Hepatocyte (in vitro differentiated cells): ENCODE measurements around the gene KLHL7. TPM values are rescaled to one million over a fixed set of nuclear protein-coding genes. Genes with fewer than 3 reads are reported as not detected.

Source experiments
- DNase-seq: peaks from one replicate; pipeline ENCODE4 v3.0.0-alpha.2; 2016; ENCODE audit warnings: low spot score
- H2AFZ ChIP-seq: fragments of 200-600 bp; sonication (generic); 2 replicates; pipeline ENCODE4 v1.6.0; 2016; ENCODE audit warnings: antibody characterized with exemption, mild to moderate bottlenecking
- H3K27ac ChIP-seq: fragments of 200-600 bp; sonication (generic); 2 replicates; pipeline ENCODE4 v1.5.1; 2016; ENCODE audit warnings: mild to moderate bottlenecking
- H3K27me3 ChIP-seq: fragments of 200-600 bp; sonication (generic); 2 replicates; pipeline ENCODE4 v1.6.1; 2016
- H3K36me3 ChIP-seq: fragments of 200-600 bp; sonication (generic); replicated peaks from 2 replicates; pipeline ENCODE4 v1.5.1; 2016; ENCODE audit warnings: low read depth; ENCODE audit not compliant: insufficient read depth
- H3K4me1 ChIP-seq: fragments of 200-600 bp; sonication (generic); 2 replicates; pipeline ENCODE4 v1.5.1; 2016; ENCODE audit warnings: mild to moderate bottlenecking, moderate library complexity; ENCODE audit not compliant: insufficient read depth
- H3K4me2 ChIP-seq: fragments of 200-600 bp; sonication (generic); 2 replicates; pipeline ENCODE4 v1.6.0; 2016
- H3K4me3 ChIP-seq: fragments of 200-600 bp; sonication (generic); 2 replicates; pipeline ENCODE4 v1.5.1; 2016; ENCODE audit warnings: mild to moderate bottlenecking
- H3K79me2 ChIP-seq: fragments of 200-600 bp; sonication (generic); 2 replicates; pipeline ENCODE4 v1.6.0; 2017; ENCODE audit warnings: mild to moderate bottlenecking
- H3K9me2 ChIP-seq: fragments of 200-600 bp; sonication (generic); replicated peaks from 2 replicates; pipeline ENCODE4 v1.6.0; 2017; ENCODE audit warnings: mild to moderate bottlenecking; ENCODE audit not compliant: insufficient read depth
- H3K9me3 ChIP-seq: fragments of 200-600 bp; sonication (generic); 2 replicates; pipeline ENCODE4 v1.5.1; 2016; ENCODE audit warnings: low read depth, mild to moderate bottlenecking
- H4K20me1 ChIP-seq: fragments of 200-600 bp; sonication (generic); 2 replicates; pipeline ENCODE4 v1.6.0; 2016; ENCODE audit warnings: mild to moderate bottlenecking; ENCODE audit not compliant: insufficient read depth, poor library complexity, severe bottlenecking
- CTCF ChIP-seq: fragments of 200-600 bp; sonication (generic); IDR thresholded peaks from 2 replicates; pipeline ENCODE4 v1.5.1; 2016; ENCODE audit warnings: antibody characterized with exemption, mild to moderate bottlenecking; ENCODE audit not compliant: poor library complexity
- EZH2 ChIP-seq: fragments of 200-600 bp; sonication (generic); IDR thresholded peaks from 2 replicates; pipeline ENCODE4 v1.6.1; 2016; ENCODE audit warnings: antibody characterized with exemption, mild to moderate bottlenecking, borderline replicate concordance
- EZH2phosphoT487 ChIP-seq: fragments of 200-600 bp; sonication (generic); IDR thresholded peaks from one replicate; pipeline ENCODE4 v1.6.1; 2018; ENCODE audit warnings: antibody characterized with exemption, mild to moderate bottlenecking, low read depth, moderate library complexity; ENCODE audit not compliant: unreplicated experiment, severe bottlenecking
- WGBS: methylation state at CpG from one replicate; pipeline ENCODE4 v1.1.6; 2016; ENCODE audit warnings: low lambda C conversion rate; ENCODE audit errors: missing lambda C conversion rate; 5-methylcytosine and 5-hydroxymethylcytosine counted together
- polyA plus RNA-seq: library from polyadenylated mRNA; unstranded; fragments of >200 nt; fragmentation: Nextera tagmentation; extraction: Ambion mirVana; gene quantifications from 2 replicates; pipeline ENCODE4 v1.2.1, GENCODE V29; 2016
- total RNA-seq: library from RNA; depleted of rRNA; stranded (reverse); fragments of >200 nt; gene quantifications from 2 replicates; pipeline ENCODE4 v1.2.3, GENCODE V29; 2014

Gene KLHL7
- total and polyA plus RNA-seq, 2 experiments from 2014 or later = 30.7 to 39.4 TPM

GRCh38 chr7:23205577-23205908, 100.0 kb downstream of the KLHL7 start:
- Histone ChIP-seq H3K4me2 (no peak overlapping the region), H3K27me3 (no peaks in the 10 kb centered on the region), H3K9me3 (no peaks in the 10 kb centered on the region), H3K4me3 (no peak overlapping the region), H4K20me1 (no peaks in the 10 kb centered on the region), H3K4me1 (peaks cover 5% of the 10 kb centered on the region), H3K36me3 (no peaks in the 10 kb centered on the region), H3K79me2 (no peaks in the 10 kb centered on the region), H2AFZ (no peak overlapping the region), H3K27ac (no peak overlapping the region), H3K9me2 (no peaks in the 10 kb centered on the region)
- DNase-seq = no peak
- 78% methylated on average over 2 of the region's 2 CpGs for WGBS
- TF ChIP-seq EZH2 = no peak
- TF ChIP-seq CTCF = no peak
- no peak for TF ChIP-seq EZH2phosphoT487

- DNase-seq = no peak
- no peaks in the 10 kb centered on the region for H3K9me2 ChIP-seq
- H3K4me2 ChIP-seq = no peak overlapping the region
- no peak overlapping the region for H3K4me3 ChIP-seq
- no peaks in the 10 kb centered on the region for H3K9me3 ChIP-seq
- H3K4me1 ChIP-seq = peaks cover 5% of the 10 kb centered on the region
- H3K79me2 ChIP-seq = no peaks in the 10 kb centered on the region
- no peak overlapping the region for H3K27ac ChIP-seq
- no peak overlapping the region for H2AFZ ChIP-seq
- no peaks in the 10 kb centered on the region for H3K27me3 ChIP-seq
- no peaks in the 10 kb centered on the region for H3K36me3 ChIP-seq
- H4K20me1 ChIP-seq = no peaks in the 10 kb centered on the region
- WGBS = 98% methylated on average over 62 of the region's 76 CpGs
- TF ChIP-seq CTCF (no peak), EZH2phosphoT487 (no peak), EZH2 (no peak)
These were observed 100.6 kb downstream of the KLHL7 start for GRCh38 chr7:23205909-23206767.

- Histone ChIP-seq H3K4me2 (no peak overlapping the region), H2AFZ (no peak overlapping the region), H3K9me3 (no peaks in the 10 kb centered on the region), H3K4me1 (peaks cover 5% of the 10 kb centered on the region), H3K27me3 (no peaks in the 10 kb centered on the region), H3K9me2 (no peaks in the 10 kb centered on the region), H3K79me2 (no peaks in the 10 kb centered on the region), H3K4me3 (no peak overlapping the region), H3K36me3 (no peaks in the 10 kb centered on the region), H4K20me1 (no peaks in the 10 kb centered on the region), H3K27ac (no peak overlapping the region)
- no peak for TF ChIP-seq CTCF
- TF ChIP-seq EZH2 = no peak
- no peak for TF ChIP-seq EZH2phosphoT487
- 62% methylated on average over 2 of the region's 2 CpGs for WGBS
- no peak for DNase-seq
These were observed 101.4 kb downstream of the KLHL7 start for GRCh38 chr7:23207021-23207420.
